HK-2 (cell line): ENCODE results near the gene REC8.
"Not testable (repeated sequence)": the region's sequence is repeated elsewhere in the genome, so short reads cannot be mapped to it uniquely, and the experiment has no call there.

ENCODE experiments used
- DNase-seq: peaks from one replicate; pipeline ENCODE4 v3.0.0-alpha.2; 2018; ENCODE audit not compliant: unreplicated experiment

The REC8 gene

GRCh38 chr14:24203249-24203886 lies 31.5 kb downstream of the REC8 start:
- not testable (repeated sequence) for DNase-seq

DNA sequence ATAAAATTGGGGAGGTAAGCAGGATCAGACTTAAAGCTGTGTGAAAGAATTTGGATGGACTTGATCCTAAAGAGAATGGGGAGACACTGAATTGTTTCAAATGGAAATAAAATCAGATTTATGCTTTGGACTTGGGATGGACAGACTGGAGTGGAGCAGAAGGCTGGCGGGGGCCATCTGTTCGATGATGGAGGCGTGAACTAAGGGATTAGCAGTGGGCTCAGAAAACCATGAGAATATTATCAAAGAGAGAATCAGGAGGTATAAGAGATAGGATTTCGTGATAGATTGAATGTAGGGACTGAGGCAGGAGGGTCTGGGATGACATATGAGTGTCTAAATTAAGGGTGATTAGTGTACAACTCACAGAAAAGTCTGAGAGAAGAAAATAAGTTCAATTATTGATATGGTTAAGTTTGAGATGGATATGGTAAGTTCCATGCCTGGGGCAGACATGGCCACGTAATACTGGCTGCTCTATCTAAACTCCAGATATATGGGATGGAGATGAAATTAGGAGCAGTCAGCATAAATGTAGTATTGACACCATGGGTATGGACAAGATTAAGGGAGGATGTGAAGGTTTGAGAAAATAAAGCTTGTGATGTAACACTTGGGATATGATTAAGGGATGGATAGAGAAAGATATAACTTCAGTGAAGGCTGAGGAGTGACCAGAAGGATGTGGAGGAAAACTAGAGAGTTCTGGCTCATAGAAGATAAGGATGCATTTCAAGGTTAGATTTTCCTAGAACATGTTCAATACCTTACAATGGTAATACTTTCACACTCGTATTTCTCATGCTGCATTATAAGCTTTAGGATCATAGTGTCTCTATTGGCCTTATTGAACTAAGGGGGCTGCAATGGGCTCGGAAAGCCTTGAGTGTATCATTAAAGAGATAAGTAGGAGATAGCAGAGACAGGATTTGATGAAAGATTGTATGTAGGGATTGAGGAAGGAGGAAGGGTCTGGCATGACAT lies 32.6 kb downstream of the REC8 start:
- no peak for DNase-seq

DNA sequence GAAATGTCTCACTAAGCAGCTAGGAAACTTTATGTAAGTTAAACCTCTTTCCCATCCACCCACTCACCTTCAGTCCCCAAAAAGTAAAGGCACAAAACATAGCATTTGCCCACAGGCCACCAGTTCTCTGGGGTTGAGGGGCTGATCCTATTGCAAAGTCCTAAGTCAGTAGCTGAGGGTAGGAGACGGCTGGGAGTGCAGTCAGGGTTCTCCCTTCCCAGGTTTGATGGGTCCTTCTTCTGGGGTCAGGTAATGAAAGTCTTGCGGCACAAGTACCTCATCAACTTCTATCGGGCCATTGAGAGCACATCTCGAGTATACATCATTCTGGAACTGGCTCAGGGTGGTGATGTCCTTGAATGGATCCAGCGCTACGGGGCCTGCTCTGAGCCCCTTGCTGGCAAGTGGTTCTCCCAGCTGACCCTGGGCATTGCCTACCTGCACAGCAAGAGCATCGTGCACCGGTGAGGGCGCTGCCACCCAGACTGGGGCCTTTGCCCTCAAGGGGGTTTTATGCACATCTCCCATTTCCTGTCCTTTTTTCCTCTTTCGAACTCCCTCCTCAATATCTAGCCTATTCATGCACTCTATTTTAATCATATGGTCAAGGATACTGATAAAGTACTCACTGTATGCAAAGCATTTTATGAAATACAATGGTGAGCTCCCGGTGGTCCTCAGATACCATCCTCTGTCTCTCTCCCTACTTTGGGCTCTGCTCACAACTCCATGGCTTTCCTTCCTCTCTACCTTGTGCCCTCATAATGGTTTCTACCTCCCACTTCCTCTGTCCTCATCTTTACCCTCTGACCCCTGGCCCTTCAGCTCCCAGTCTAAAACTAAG lies 34.6 kb downstream of the REC8 start:
- no peak for DNase-seq

DNA sequence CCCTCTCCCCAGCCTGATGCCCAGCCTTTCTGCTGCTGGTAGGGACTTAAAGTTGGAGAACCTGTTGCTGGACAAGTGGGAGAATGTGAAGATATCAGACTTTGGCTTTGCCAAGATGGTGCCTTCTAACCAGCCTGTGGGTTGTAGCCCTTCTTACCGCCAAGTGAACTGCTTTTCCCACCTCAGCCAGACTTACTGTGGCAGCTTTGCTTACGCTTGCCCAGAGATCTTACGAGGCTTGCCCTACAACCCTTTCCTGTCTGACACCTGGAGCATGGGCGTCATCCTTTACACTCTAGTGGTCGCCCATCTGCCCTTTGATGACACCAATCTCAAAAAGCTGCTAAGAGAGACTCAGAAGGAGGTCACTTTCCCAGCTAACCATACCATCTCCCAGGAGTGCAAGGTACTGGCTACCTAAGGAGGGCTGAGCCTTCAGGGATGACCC lies 35.2 kb downstream of the REC8 start:
- no peak for DNase-seq

DNA sequence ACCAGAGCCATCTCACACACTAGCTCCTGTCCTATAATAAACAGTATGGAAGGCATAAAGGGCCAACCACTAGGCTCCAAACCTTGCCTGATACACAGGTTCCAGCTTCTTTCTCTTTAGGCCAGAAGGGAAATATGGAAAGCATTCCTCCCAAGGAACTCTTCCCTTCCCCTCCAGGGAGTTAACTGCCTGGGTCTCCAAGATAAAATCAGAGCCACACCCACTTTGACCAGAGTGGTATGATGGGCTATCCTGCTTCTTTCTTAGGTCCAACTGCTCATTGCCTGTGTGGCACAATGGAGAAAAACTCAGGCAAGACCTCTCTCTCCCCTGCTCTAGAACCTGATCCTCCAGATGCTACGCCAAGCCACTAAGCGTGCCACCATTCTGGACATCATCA lies 35.7 kb downstream of the REC8 start:
- DNase-seq: no peak

DNA sequence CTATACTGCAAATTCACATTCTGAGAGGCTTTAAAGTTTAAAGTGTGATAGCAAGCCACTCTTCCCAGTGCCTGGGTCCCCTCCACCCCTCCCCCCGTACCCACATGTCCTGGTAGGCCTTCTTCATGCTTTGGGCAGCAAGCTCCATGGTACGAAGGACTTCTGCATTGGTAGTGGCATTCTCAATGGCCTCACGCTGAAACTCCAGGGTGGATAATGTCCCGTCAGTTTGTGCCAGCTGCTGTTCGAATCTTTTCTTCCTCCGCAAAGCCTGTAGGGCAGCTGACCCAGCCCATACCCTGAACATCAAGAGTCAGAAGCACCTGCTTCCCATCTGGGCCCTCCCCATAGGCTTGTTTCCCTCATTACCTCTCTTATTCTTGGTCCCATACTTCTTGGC lies 39.4 kb downstream of the REC8 start:
- no peak for DNase-seq

DNA sequence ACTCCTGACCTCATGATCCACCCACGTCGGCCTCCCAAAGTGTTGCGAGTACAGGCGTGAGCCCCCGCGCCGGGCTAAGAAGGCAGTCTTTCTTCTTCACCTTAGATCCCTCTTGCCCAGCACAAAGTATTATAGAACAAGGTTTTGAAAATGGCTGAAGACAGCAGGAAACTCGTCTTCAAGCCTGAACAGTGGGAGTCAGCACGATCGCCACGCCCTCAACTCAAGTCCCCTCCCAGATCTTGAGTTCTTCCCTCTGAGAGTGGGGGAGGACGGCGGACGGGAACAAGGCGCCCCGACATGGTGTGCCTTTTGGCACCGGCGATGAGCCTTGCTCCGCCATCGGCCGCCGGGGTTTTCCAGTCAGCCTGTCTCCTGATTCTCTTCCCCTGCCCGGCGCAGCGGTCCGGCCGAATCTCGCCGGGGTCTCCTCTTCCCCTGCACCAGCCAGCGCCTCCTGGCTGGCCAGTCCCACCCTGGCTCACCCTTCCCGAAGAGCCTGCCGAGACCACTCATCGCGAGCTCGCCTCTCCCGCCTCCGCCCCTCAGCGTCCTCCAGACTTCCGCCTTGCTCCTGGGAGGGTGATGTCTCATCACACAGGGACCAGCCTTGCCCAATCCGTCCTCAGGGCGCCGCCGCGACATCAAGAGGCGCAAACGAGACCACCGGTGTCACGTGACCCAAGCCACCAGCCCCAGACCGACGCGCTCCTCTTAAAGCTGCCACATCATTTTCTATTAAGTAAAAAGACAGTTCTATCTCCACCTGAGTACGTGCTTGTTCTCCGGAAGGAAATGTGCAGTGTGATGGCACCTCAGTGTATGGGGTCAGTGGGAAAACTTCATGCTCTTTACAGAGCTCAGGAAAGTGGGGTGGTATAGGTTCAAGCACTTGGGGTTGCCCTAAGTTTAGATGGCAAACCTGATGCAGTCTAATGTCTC lies 41.3 kb downstream of the REC8 start, which contains the start of gene CHMP4A:
CHMP4A (minus strand) TSS at position 565 of the 942 bp plus-strand sequence; CDS start at position 516, 49 bp downstream.
- DNase-seq: peak; percentile 98

GRCh38 chr14:24213866-24214662 lies 42.2 kb downstream of the REC8 start:
- no peak for DNase-seq

- DNase-seq: peak; percentile 78
Measured at GRCh38 chr14:24215495-24216344, 43.8 kb downstream of the REC8 start, which contains the start of gene MDP1. Gene MDP1, minus strand, starts transcription at chr14:24216066. Its CDS starts 111 bp downstream, at chr14:24215955.

- no peak for DNase-seq
Measured at GRCh38 chr14:24216345-24216699, 44.4 kb downstream of the REC8 start.

- DNase-seq: not testable (repeated sequence)
Measured at GRCh38 chr14:24216876-24217275, 45.0 kb downstream of the REC8 start.

DNA sequence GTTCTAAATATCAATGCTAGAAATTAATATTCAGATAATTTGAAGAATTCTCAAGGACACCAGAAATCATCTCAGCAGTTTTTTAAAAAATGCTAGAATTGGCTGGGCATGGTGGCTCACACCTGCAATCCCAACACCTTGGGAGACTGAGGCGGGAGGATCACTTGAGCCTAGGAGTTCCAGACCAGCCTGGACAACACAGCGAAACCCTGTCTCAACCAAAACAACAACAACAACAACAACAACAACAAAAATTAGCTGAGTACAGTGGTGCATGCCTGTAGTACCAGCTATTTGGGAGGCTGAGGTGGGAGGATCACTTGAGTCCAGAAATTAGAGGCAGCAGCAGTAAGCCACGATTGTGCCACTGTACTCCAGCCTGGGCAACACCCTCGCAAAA lies 47.2 kb downstream of the REC8 start:
- no peak for DNase-seq

GRCh38 chr14:24219521-24219920 lies 47.6 kb downstream of the REC8 start:
- no peak for DNase-seq

DNA sequence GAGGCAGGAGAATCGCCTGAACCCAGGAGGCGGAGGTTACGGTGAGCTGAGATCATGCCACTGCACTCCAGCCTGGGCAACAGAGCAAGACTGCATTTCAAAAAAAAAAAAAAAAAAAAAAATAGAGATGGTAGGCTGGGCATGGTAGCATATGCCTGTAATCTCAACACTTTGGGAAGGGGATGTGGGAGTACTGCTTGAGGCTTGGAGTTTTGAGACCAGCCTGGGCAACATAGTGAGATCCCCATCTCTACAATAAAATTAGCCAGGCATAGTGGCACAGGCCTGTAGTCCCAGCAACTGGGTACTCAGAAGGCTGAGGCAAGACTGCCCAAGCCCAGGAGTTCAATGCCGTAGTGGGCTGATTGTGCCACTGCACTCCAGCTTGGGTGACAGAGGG lies 51.1 kb downstream of the REC8 start:
- not testable (repeated sequence) for DNase-seq

DNA sequence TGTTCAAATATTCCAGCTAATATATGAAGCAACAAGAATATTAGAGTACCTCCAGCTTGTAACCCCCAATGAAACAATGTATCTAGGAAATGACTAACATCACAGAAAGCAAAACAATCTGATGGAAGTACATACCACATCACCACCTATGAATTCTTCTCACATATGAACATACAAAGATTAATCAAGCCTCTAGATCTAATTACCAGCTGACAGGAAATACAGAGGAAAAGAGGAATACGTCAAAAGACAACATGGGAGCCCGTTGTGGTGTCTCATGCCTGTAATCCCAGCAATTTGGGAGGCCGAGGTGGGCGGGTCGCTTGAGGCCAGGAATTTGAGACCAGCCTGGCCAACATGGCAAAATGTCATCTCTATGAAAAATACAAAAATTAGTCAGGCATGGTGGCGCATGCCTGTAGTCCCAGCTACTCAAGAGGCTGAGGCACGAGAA lies 52.8 kb downstream of the REC8 start:
- DNase-seq: no peak

- no peak for DNase-seq
Measured at GRCh38 chr14:24226473-24226872, 54.6 kb downstream of the REC8 start.

DNA sequence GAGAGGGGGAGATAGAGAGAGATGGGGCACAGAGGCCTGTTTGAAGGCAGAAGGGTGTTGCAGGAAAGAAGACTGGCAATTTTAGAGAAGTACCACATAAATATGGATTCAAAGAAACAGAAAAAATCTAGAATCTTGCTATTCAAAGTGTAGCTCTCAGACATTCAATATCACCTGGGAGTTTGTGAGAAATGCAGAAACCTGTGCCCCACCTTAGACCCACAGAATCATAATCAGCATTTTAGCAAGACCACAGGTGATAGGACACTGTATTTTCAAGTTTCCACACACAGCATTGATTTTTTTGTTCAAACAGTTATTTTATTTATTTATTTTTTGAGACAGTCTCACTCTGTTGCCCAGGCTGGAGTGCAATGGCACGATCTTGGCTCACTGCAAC lies 57.0 kb downstream of the REC8 start:
- DNase-seq: no peak
